ENCODE data around the gene MED12L. TPM values are rescaled to one million over a fixed set of nuclear protein-coding genes. Genes with fewer than 3 reads are reported as not detected.

MED12L gene
- total and polyA plus RNA-seq, 7 donors: 0.01 to 2.6 (median 0.17) TPM

- Histone ChIP-seq H3K9me3 (no peaks in the 10 kb centered on the region), H3K4me3 (no peak overlapping the region), H3K4me1 (peaks cover 14% of the 10 kb centered on the region), H3K27ac (no peak overlapping the region), H3K27me3 (ENCODE audit: insufficient read depth in 3 of 3, low read length in 2 of 3) (peaks cover 0 to 45% (median 2%) of the 10 kb centered on the region in 3 donors), H3K36me3 (ENCODE audit: insufficient read depth in 1 of 2, low read depth in 1 of 2) (no peaks in the 10 kb centered on the region)
- no peak for DNase-seq
- WGBS, 3 donors: 89 to 96% (median 92%) methylated on average over 2 of the region's 2 CpGs
- no peak for TF ChIP-seq CTCF (IDR thresholded peaks at IDR 0.05)
- intact Hi-C loops (cut with DNase I): no loop called here
- ATAC-seq: no peak
Measured at GRCh38 chr3:151087648-151088047, 2.2 kb downstream of the MED12L start.

- ATAC-seq: no peak
- no peak for TF ChIP-seq CTCF (IDR thresholded peaks at IDR 0.05)
- Histone ChIP-seq H3K9me3 (no peaks in the 10 kb centered on the region), H3K4me3 (no peak overlapping the region), H3K4me1 (no peaks in the 10 kb centered on the region), H3K27ac (no peak overlapping the region), H3K27me3 (ENCODE audit: insufficient read depth in 3 of 3, low read length in 2 of 3) (peaks cover 0 to 12% (median 1%) of the 10 kb centered on the region in 3 donors), H3K36me3 (ENCODE audit: insufficient read depth in 1 of 2, low read depth in 1 of 2) (no peaks in the 10 kb centered on the region)
- 68 to 82% (median 71%) methylated on average over 3 of the region's 3 CpGs for WGBS, 3 donors
- no peak for DNase-seq
- intact Hi-C loops (cut with DNase I): no loop called here
Measured at GRCh38 chr3:151091685-151092345, 6.4 kb downstream of the MED12L start.

GRCh38 chr3:151093148-151093547 lies 7.7 kb downstream of the MED12L start:
- no peak for DNase-seq
- H3K4me1 ChIP-seq: no peaks in the 10 kb centered on the region
- H3K4me3 ChIP-seq: no peak overlapping the region
- intact Hi-C loops (cut with DNase I): no loop called here
- 92 to 96% (median 94%) methylated on average over 2 of the region's 2 CpGs for WGBS, 3 donors
- no peaks in the 10 kb centered on the region for H3K36me3 ChIP-seq (ENCODE audit: insufficient read depth in 1 of 2, low read depth in 1 of 2)
- H3K27me3 ChIP-seq (ENCODE audit: insufficient read depth in 3 of 3, low read length in 2 of 3): peaks cover 0 to 7% (median 1%) of the 10 kb centered on the region in 3 donors
- no peaks in the 10 kb centered on the region for H3K9me3 ChIP-seq
- TF ChIP-seq CTCF (IDR thresholded peaks at IDR 0.05): no peak
- no peak overlapping the region for H3K27ac ChIP-seq
- ATAC-seq: no peak

- no peaks in the 10 kb centered on the region for H3K36me3 ChIP-seq (ENCODE audit: insufficient read depth in 1 of 2, low read depth in 1 of 2)
- H3K27me3 ChIP-seq (ENCODE audit: insufficient read depth in 3 of 3, low read length in 2 of 3): peaks cover 0 to 7% (median 1%) of the 10 kb centered on the region in 3 donors
- H3K9me3 ChIP-seq: no peaks in the 10 kb centered on the region
- no peak for DNase-seq
- ATAC-seq: no peak
- no peak overlapping the region for H3K4me3 ChIP-seq
- TF ChIP-seq CTCF (IDR thresholded peaks at IDR 0.05): no peak
- intact Hi-C loops (cut with DNase I): no loop called here
- WGBS, 3 donors: 58 to 75% (median 64%) methylated on average over 4 of the region's 4 CpGs
- no peaks in the 10 kb centered on the region for H3K4me1 ChIP-seq
- H3K27ac ChIP-seq: no peak overlapping the region
Measured at GRCh38 chr3:151093905-151094304, 8.4 kb downstream of the MED12L start.

- ATAC-seq: no peak
- Histone ChIP-seq H3K27me3 (ENCODE audit: insufficient read depth in 3 of 3, low read length in 2 of 3) (peaks cover 0 to 7% (median 1%) of the 10 kb centered on the region in 3 donors), H3K36me3 (ENCODE audit: insufficient read depth in 1 of 2, low read depth in 1 of 2) (no peaks in the 10 kb centered on the region), H3K4me3 (no peak overlapping the region), H3K27ac (no peak overlapping the region), H3K4me1 (no peaks in the 10 kb centered on the region), H3K9me3 (no peaks in the 10 kb centered on the region)
- intact Hi-C loops (cut with DNase I): no loop called here
- TF ChIP-seq CTCF (IDR thresholded peaks at IDR 0.05): no peak
- 35 to 49% (median 47%) methylated on average over 2 of the region's 2 CpGs for WGBS, 3 donors
- DNase-seq: no peak
Measured at GRCh38 chr3:151096716-151097115, 11.3 kb downstream of the MED12L start.
